HUES64 (cell line): ENCODE data around the gene MYBPH.

Source experiments
- H3K27ac ChIP-seq: 2 replicates; pipeline ENCODE4 v1.7.0; 2013; ENCODE audit warnings: low read depth, low read length, inconsistent platforms
- H3K27me3 ChIP-seq: 2 replicates; pipeline ENCODE4 v1.6.1; 2013; ENCODE audit warnings: mild to moderate bottlenecking, low read length; ENCODE audit not compliant: insufficient read depth
- H3K36me3 ChIP-seq: 2 replicates; pipeline ENCODE4 v1.6.1; 2013; ENCODE audit warnings: mild to moderate bottlenecking, low read length; ENCODE audit not compliant: insufficient read depth
- H3K4me1 ChIP-seq: 2 replicates; pipeline ENCODE4 v1.6.1; 2013; ENCODE audit warnings: mild to moderate bottlenecking, low read length, moderate library complexity; ENCODE audit not compliant: insufficient read depth
- H3K4me3 ChIP-seq: 2 replicates; pipeline ENCODE4 v1.5.1; 2013; ENCODE audit warnings: mild to moderate bottlenecking, low read length, moderate library complexity
- H3K9ac ChIP-seq: 2 replicates; pipeline ENCODE4 v1.6.1; 2013; ENCODE audit warnings: mild to moderate bottlenecking, low read depth, low read length
- H3K9me3 ChIP-seq: 2 replicates; pipeline ENCODE4 v1.6.1; 2013; ENCODE audit warnings: low read depth, low read length; ENCODE audit not compliant: insufficient read depth
- WGBS: fragments of 150-250, 120-280 bp; methylation state at CpG from one replicate; pipeline ENCODE4 v1.1.7; 2013; ENCODE audit warnings: missing lambda C conversion rate; 5-methylcytosine and 5-hydroxymethylcytosine counted together

Gene MYBPH

GRCh38 chr1:203144661-203145060, 31.0 kb downstream of the MYBPH start:
- no peaks in the 10 kb centered on the region for H3K9me3 ChIP-seq
- no peak overlapping the region for H3K4me3 ChIP-seq
- H3K27me3 ChIP-seq: no peaks in the 10 kb centered on the region
- no peaks in the 10 kb centered on the region for H3K36me3 ChIP-seq
- H3K27ac ChIP-seq: no peak overlapping the region
- peaks cover 25% of the 10 kb centered on the region for H3K4me1 ChIP-seq
- H3K9ac ChIP-seq: no peak overlapping the region
- WGBS: 79% methylated on average over 6 of the region's 6 CpGs

- Histone ChIP-seq H3K4me3 (no peak overlapping the region), H3K27me3 (no peaks in the 10 kb centered on the region), H3K4me1 (peaks cover 18% of the 10 kb centered on the region), H3K9ac (no peak overlapping the region), H3K27ac (no peak overlapping the region), H3K9me3 (no peaks in the 10 kb centered on the region), H3K36me3 (no peaks in the 10 kb centered on the region)
- WGBS: 86% methylated on average over 11 of the region's 11 CpGs
Measured at GRCh38 chr1:203143641-203144040, 32.0 kb downstream of the MYBPH start.

GRCh38 chr1:203142684-203143408, 32.8 kb downstream of the MYBPH start:
- no peak overlapping the region for H3K9ac ChIP-seq

GRCh38 chr1:203142124-203142523, 33.5 kb downstream of the MYBPH start:
- 95% methylated on average over 6 of the region's 6 CpGs for WGBS
- Histone ChIP-seq H3K4me3 (no peak overlapping the region), H3K36me3 (no peaks in the 10 kb centered on the region), H3K27me3 (no peaks in the 10 kb centered on the region), H3K9me3 (no peaks in the 10 kb centered on the region), H3K9ac (no peak overlapping the region), H3K4me1 (peaks cover 9% of the 10 kb centered on the region), H3K27ac (no peak overlapping the region)

More at GRCh38 chr1:203142684-203143408, 32.8 kb downstream of the MYBPH start:
- Histone ChIP-seq H3K36me3 (no peaks in the 10 kb centered on the region), H3K4me3 (no peak overlapping the region), H3K27ac (no peak overlapping the region), H3K4me1 (peaks cover 16% of the 10 kb centered on the region), H3K9me3 (no peaks in the 10 kb centered on the region), H3K27me3 (no peaks in the 10 kb centered on the region)
- 83% methylated on average over 3 of the region's 5 CpGs for WGBS

- Histone ChIP-seq H3K4me3 (no peak overlapping the region), H3K27me3 (no peaks in the 10 kb centered on the region), H3K27ac (no peak overlapping the region), H3K9ac (no peak overlapping the region), H3K9me3 (no peaks in the 10 kb centered on the region), H3K4me1 (peaks cover 7% of the 10 kb centered on the region; the same call in 1 of the 2 replicates), H3K36me3 (no peaks in the 10 kb centered on the region)
- WGBS: 77% methylated on average over 5 of the region's 5 CpGs
Measured at GRCh38 chr1:203140743-203141520, 34.7 kb downstream of the MYBPH start.

- H3K4me1 ChIP-seq: 0 out of 2 replicates have a peak, but pooled peaks cover 6% of the 10 kb centered on the region
- no peaks in the 10 kb centered on the region for H3K9me3 ChIP-seq
- H3K4me3 ChIP-seq: no peak overlapping the region
- H3K9ac ChIP-seq: no peak overlapping the region
- H3K36me3 ChIP-seq: no peaks in the 10 kb centered on the region
- H3K27me3 ChIP-seq: no peaks in the 10 kb centered on the region
- WGBS: 92% methylated on average over 7 of the region's 8 CpGs
- H3K27ac ChIP-seq: no peak overlapping the region
Measured at GRCh38 chr1:203139976-203140475, 35.6 kb downstream of the MYBPH start.

GRCh38 chr1:203138066-203138465, 37.6 kb downstream of the MYBPH start:
- 96% methylated on average over 3 of the region's 3 CpGs for WGBS
- Histone ChIP-seq H3K9me3 (no peaks in the 10 kb centered on the region), H3K36me3 (no peaks in the 10 kb centered on the region), H3K9ac (no peak overlapping the region), H3K4me1 (peaks cover 15% of the 10 kb centered on the region), H3K27ac (no peak overlapping the region), H3K4me3 (no peak overlapping the region), H3K27me3 (no peaks in the 10 kb centered on the region)

GRCh38 chr1:203137324-203137723, 38.3 kb downstream of the MYBPH start:
- Histone ChIP-seq H3K4me1 (peaks cover 15% of the 10 kb centered on the region), H3K27me3 (no peaks in the 10 kb centered on the region), H3K4me3 (no peak overlapping the region), H3K27ac (no peak overlapping the region), H3K36me3 (no peaks in the 10 kb centered on the region), H3K9ac (no peak overlapping the region), H3K9me3 (no peaks in the 10 kb centered on the region)
- 92% methylated on average over 4 of the region's 4 CpGs for WGBS

- WGBS: 100% methylated on average over 1 of the region's 1 CpG
- no peak overlapping the region for H3K27ac ChIP-seq
- H3K4me1 ChIP-seq: peaks cover 15% of the 10 kb centered on the region
- H3K9me3 ChIP-seq: no peaks in the 10 kb centered on the region
- no peaks in the 10 kb centered on the region for H3K36me3 ChIP-seq
- no peak overlapping the region for H3K4me3 ChIP-seq
- no peaks in the 10 kb centered on the region for H3K27me3 ChIP-seq
- no peak overlapping the region for H3K9ac ChIP-seq
Measured at GRCh38 chr1:203136409-203137042, 39.1 kb downstream of the MYBPH start.

- Histone ChIP-seq H3K27ac (no peak overlapping the region), H3K9me3 (no peaks in the 10 kb centered on the region), H3K4me3 (no peak overlapping the region)
Measured at GRCh38 chr1:203135636-203136305, 39.9 kb downstream of the MYBPH start.

More at GRCh38 chr1:203135636-203136305, 39.9 kb downstream of the MYBPH start:
- Histone ChIP-seq H3K27me3 (no peaks in the 10 kb centered on the region), H3K9ac (no peak overlapping the region), H3K4me1 (peaks cover 13% of the 10 kb centered on the region), H3K36me3 (no peaks in the 10 kb centered on the region)
- WGBS: 75% methylated on average over 6 of the region's 8 CpGs
